Stimulated activated CD8-positive, alpha-beta memory T cell treated with anti-CD3 and anti-CD28 coated beads, Interleukin-15, amount 100 ng/mL, for 24 hours (primary cell): ENCODE data around the gene OSGEP.

ENCODE experiments used
- DNase-seq: peaks from one replicate; pipeline ENCODE4 v3.0.0-alpha.2; 2020; ENCODE audit warnings: low read depth

The OSGEP gene

GRCh38 chr14:20429801-20430669, 24.6 kb downstream of the OSGEP start:
- no peak for DNase-seq

GRCh38 chr14:20428802-20429201, 25.8 kb downstream of the OSGEP start:
- no peak for DNase-seq

GRCh38 chr14:20428010-20428365, 26.6 kb downstream of the OSGEP start:
- no peak for DNase-seq

- no peak for DNase-seq
These were observed 27.2 kb downstream of the OSGEP start for GRCh38 chr14:20427231-20428009.

- DNase-seq: no peak
These were observed 29.8 kb downstream of the OSGEP start for GRCh38 chr14:20424851-20425250.

- DNase-seq: no peak
These were observed 31.7 kb downstream of the OSGEP start for GRCh38 chr14:20422886-20423285.

GRCh38 chr14:20421267-20421666, 33.3 kb downstream of the OSGEP start:
- DNase-seq: no peak

GRCh38 chr14:20419419-20419818, 35.2 kb downstream of the OSGEP start:
- no peak for DNase-seq

GRCh38 chr14:20418501-20418909, 36.1 kb downstream of the OSGEP start:
- DNase-seq: no peak

GRCh38 chr14:20417250-20418186, 37.1 kb downstream of the OSGEP start:
- no peak for DNase-seq

- DNase-seq: no peak
These were observed 38.4 kb downstream of the OSGEP start for GRCh38 chr14:20416223-20416622.

- DNase-seq: no peak
These were observed 38.8 kb downstream of the OSGEP start for GRCh38 chr14:20415782-20416206.

- DNase-seq: no peak
These were observed 40.9 kb downstream of the OSGEP start for GRCh38 chr14:20413744-20414082.

GRCh38 chr14:20412876-20413743, 41.5 kb downstream of the OSGEP start, which contains the start of gene TEP1:
TEP1 (minus strand) TSS chr14:20413501; CDS start chr14:20408439, 5,062 bp downstream.
- peak; percentile 57 for DNase-seq

- no peak for DNase-seq
These were observed 42.2 kb downstream of the OSGEP start for GRCh38 chr14:20412411-20412810.

GRCh38 chr14:20409226-20409625, 45.4 kb downstream of the OSGEP start:
- DNase-seq: no peak

GRCh38 chr14:20403521-20403920, 51.1 kb downstream of the OSGEP start:
- DNase-seq: no peak

GRCh38 chr14:20400965-20401593, 53.5 kb downstream of the OSGEP start:
- DNase-seq: no peak

- no peak for DNase-seq
These were observed 54.0 kb downstream of the OSGEP start for GRCh38 chr14:20400589-20400964.

- DNase-seq: no peak
These were observed 57.1 kb downstream of the OSGEP start for GRCh38 chr14:20397511-20397910.
